Measurements from ENCODE around the gene STK32B.

- no peak for TF ChIP-seq POLR2A (IDR thresholded peaks at IDR 0.05)
- no peak for TF ChIP-seq EP300 (IDR thresholded peaks at IDR 0.05)
- TF ChIP-seq CTCF (IDR thresholded peaks at IDR 0.05), result no peak
These were observed 82.8 kb downstream of the STK32B start for GRCh38 chr4:5133933-5134594.
